ENCODE results near the gene NGRN. TPM values are rescaled to one million over a fixed set of nuclear protein-coding genes. Genes with fewer than 3 reads are reported as not detected.

Gene NGRN, protein sequence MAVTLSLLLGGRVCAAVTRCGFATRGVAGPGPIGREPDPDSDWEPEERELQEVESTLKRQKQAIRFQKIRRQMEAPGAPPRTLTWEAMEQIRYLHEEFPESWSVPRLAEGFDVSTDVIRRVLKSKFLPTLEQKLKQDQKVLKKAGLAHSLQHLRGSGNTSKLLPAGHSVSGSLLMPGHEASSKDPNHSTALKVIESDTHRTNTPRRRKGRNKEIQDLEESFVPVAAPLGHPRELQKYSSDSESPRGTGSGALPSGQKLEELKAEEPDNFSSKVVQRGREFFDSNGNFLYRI
- total RNA-seq, result 10 to 100 TPM; 33.4 to 43.5 (median 33.5) TPM
- total RNA-seq (2013), result 43.9 TPM

DNA sequence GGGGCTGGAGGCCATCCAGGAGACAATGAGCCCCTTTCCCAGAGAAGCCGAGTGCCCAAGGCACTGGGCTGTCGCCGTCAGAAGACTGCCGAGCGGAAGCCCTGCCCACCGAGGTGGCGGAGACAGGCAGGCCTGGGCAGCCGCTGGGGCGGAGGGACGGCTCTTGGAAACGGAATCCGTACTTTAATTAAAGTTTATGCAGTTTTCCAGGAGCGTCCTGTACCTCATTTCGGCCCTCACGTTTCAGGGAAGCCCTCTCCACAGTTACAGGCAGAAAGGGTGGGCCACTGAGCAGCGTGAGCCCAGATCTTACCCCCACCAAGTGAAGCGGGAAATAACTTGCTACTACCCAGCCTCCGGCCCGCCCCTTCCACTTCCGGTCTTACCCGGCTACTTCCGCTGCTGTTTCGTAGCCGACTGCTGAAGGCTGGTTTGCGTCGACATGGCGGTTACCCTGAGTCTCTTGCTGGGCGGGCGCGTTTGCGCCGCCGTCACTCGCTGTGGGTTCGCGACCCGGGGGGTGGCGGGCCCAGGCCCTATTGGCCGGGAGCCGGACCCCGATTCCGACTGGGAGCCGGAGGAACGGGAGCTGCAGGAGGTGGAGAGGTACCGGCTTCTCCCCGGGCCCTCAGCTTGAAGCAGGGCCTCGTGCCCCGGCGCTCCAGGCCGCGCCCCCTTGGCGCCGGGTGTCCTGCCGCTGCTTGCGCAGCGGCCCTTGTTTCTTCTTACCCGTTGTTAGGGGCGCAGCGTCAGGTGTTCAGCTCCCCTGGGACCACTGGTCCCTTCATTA is at the start of gene NGRN:
NGRN (plus strand) TSS at position 402 of the 790 bp plus-strand sequence; CDS start at position 443, 41 bp downstream.
- peak within 1 kb of the TSS; percentile 78 for H3K4me3 ChIP-seq (ENCODE audit: low read length)
- H3K9me3 ChIP-seq (ENCODE audit: control insufficient read depth, insufficient read depth, low read length), result no peaks in the 10 kb centered on the region
- H3K27me3 ChIP-seq (ENCODE audit: control insufficient read depth, insufficient read depth, low read length), result no peaks in the 10 kb centered on the region
- Mint-ChIP-seq H3K4me3 (peak within 1 kb of the TSS; percentile 96), H3K27ac (peak within 1 kb of the TSS; percentile 97 to 98), H3K4me1 (peaks cover 57 to 60% of the 10 kb centered on the region in 2 donors), H3K9me3 (no peaks in the 10 kb centered on the region), H3K36me3 (peaks cover 14% of the 10 kb centered on the region), H3K27me3 (ENCODE audit: low read depth in 2 of 2) (no peaks in the 10 kb centered on the region)
- H3K36me3 ChIP-seq (ENCODE audit: control insufficient read depth, insufficient read depth, low read length), result peaks cover 24% of the 10 kb centered on the region
- ATAC-seq (peak; percentile 86 to 95 (median 90)), DNase-seq (peak; percentile 90 to 95)
- TF ChIP-seq, protein P1, sequence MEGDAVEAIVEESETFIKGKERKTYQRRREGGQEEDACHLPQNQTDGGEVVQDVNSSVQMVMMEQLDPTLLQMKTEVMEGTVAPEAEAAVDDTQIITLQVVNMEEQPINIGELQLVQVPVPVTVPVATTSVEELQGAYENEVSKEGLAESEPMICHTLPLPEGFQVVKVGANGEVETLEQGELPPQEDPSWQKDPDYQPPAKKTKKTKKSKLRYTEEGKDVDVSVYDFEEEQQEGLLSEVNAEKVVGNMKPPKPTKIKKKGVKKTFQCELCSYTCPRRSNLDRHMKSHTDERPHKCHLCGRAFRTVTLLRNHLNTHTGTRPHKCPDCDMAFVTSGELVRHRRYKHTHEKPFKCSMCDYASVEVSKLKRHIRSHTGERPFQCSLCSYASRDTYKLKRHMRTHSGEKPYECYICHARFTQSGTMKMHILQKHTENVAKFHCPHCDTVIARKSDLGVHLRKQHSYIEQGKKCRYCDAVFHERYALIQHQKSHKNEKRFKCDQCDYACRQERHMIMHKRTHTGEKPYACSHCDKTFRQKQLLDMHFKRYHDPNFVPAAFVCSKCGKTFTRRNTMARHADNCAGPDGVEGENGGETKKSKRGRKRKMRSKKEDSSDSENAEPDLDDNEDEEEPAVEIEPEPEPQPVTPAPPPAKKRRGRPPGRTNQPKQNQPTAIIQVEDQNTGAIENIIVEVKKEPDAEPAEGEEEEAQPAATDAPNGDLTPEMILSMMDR (IDR thresholded peaks at IDR 0.05), result no peak
- intact Hi-C loops (cut with micrococcal nuclease), result loop anchor here (1.0 to 2.0 kb wide), 2 partner anchors 31 to 35 kb away; partner anchors contain the start of gene GDPGP1
- peak within 1 kb of the TSS; percentile 94 for H3K27ac ChIP-seq (ENCODE audit: low read length)
- WGBS (ENCODE audit: insufficient coverage), result under 1% methylated on average over 59 of the region's 59 CpGs
- H3K4me1 ChIP-seq (ENCODE audit: control insufficient read depth, insufficient read depth, low read length), result peaks cover 30% of the 10 kb centered on the region

DNA sequence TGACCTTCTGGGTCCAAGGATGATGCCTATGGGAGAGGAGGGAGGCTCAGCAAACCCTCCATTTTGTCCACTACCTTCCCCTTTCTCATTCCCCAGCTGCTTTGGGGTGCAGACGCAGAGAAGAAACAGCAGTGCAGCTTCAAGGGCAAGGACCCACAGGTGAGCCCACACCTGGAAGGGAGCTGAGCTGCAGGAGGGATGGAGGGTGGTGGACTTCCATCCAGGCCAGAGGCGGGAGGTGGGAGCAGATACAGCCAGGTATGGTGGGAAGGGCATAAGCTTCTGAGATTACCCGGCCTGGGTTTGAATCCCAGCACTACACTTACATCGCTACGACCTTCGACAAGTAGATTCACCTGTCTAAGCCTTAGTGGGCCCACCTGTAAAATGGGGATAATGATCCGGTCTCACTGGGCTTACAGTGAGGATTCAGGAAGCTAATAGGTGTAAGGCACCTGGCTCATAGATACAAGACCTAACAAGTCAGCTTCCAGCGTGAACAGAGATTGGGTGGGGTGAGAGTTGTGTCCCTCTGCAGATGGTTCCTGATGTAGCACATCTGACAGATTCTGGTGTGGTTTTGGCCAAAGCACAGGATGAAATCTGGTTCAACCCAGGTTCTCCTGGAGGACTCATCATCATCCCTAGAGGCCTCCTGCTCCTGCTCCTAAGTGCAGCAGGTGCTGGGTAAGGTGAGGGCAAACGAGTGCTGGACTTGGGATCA is 47.6 kb upstream of the NGRN start:
- H3K27me3 ChIP-seq (ENCODE audit: control insufficient read depth, insufficient read depth, low read length), result no peaks in the 10 kb centered on the region
- H3K4me3 Mint-ChIP-seq, result no peak overlapping the region
- no peak for DNase-seq
- ATAC-seq, result no peak
- peak overlapping the region in 1 of 2 donors; percentile 35 for H3K27ac Mint-ChIP-seq
- no peaks in the 10 kb centered on the region for H3K9me3 ChIP-seq (ENCODE audit: control insufficient read depth, insufficient read depth, low read length)
- peaks cover 5 to 6% of the 10 kb centered on the region in 2 donors for H3K4me1 Mint-ChIP-seq
- no peaks in the 10 kb centered on the region for H3K27me3 Mint-ChIP-seq (ENCODE audit: low read depth in 2 of 2)
- H3K36me3 ChIP-seq (ENCODE audit: control insufficient read depth, insufficient read depth, low read length), result peaks cover 16% of the 10 kb centered on the region
- 87% methylated on average over 8 of the region's 9 CpGs for WGBS (ENCODE audit: insufficient coverage)
- no peak overlapping the region for H3K4me3 ChIP-seq (ENCODE audit: low read length)
- TF ChIP-seq, protein P1 (IDR thresholded peaks at IDR 0.05), result no peak
- peaks cover 21% of the 10 kb centered on the region for H3K4me1 ChIP-seq (ENCODE audit: control insufficient read depth, insufficient read depth, low read length)
- H3K27ac ChIP-seq (ENCODE audit: low read length), result no peak overlapping the region
- H3K9me3 Mint-ChIP-seq, result no peaks in the 10 kb centered on the region
- intact Hi-C loops (cut with micrococcal nuclease), result loop anchor here (5.0 kb wide), 1 partner anchor 456 kb away; no protein-coding TSS in a partner anchor
- H3K36me3 Mint-ChIP-seq, result no peaks in the 10 kb centered on the region

DNA sequence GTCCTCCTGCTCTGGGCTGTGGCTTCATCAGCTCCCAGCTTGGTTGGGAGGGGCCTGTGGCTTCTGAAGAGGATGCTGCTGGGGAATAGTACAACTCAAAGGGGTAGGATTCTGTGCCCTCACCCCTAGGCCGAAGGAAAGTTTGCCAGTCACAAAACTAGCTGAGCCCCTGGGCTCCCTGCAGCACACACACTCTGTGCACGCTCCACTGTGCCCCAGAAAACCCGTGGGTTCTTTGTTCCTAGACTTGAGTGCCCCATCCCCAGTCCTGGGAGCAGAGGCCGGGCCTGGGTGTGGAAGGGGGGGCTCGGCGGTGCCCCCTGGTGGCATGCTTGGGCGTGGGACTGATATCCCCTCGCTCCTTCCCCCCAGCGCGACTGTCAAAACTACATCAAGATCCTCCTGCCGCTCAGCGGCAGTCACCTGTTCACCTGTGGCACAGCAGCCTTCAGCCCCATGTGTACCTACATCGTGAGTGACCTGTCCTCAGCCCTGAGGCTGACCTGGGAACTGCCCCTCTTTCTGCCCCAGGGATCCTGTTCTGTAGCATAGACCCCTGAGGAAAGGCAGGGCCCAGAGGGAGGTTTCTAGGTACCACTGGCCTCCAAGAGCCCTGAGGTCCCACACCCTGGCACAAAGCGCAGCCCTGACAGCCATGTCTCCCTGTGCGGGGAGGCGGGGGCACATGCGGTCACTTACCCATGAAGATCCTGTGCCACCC is 45.9 kb upstream of the NGRN start:
- H3K27me3 ChIP-seq (ENCODE audit: control insufficient read depth, insufficient read depth, low read length), result no peaks in the 10 kb centered on the region
- no peak overlapping the region for H3K4me3 Mint-ChIP-seq
- TF ChIP-seq, protein P1 (IDR thresholded peaks at IDR 0.05), result peak; percentile 59
- H3K36me3 Mint-ChIP-seq, result no peaks in the 10 kb centered on the region
- H3K4me1 Mint-ChIP-seq, result peaks cover 4 to 5% of the 10 kb centered on the region in 2 donors
- WGBS (ENCODE audit: insufficient coverage), result 69% methylated on average over 17 of the region's 17 CpGs
- peaks cover 10% of the 10 kb centered on the region for H3K4me1 ChIP-seq (ENCODE audit: control insufficient read depth, insufficient read depth, low read length)
- no peak overlapping the region for H3K27ac Mint-ChIP-seq
- peaks cover 33% of the 10 kb centered on the region for H3K36me3 ChIP-seq (ENCODE audit: control insufficient read depth, insufficient read depth, low read length)
- no peak overlapping the region for H3K27ac ChIP-seq (ENCODE audit: low read length)
- H3K27me3 Mint-ChIP-seq (ENCODE audit: low read depth in 2 of 2), result no peaks in the 10 kb centered on the region
- no peak overlapping the region for H3K4me3 ChIP-seq (ENCODE audit: low read length)
- no peaks in the 10 kb centered on the region for H3K9me3 Mint-ChIP-seq
- no peaks in the 10 kb centered on the region for H3K9me3 ChIP-seq (ENCODE audit: control insufficient read depth, insufficient read depth, low read length)
- intact Hi-C loops (cut with micrococcal nuclease), result loop anchor here (1.0 to 5.0 kb wide), 2 partner anchors 76 to 457 kb away; no protein-coding TSS in a partner anchor
- peak in 2 of 3 donors; percentile 82 to 84 for ATAC-seq
- DNase-seq, result peak; percentile 43 to 77

All from natural killer cell (primary cell).